GM12875 (cell line): ENCODE measurements around the gene KCNMA1.

Experiments used
- H3K4me3 ChIP-seq: one replicate; pipeline ENCODE4 v1.5.1; 2011; ENCODE audit warnings: low read depth, low read length, control low read depth
- TF ChIP-seq, protein P1 (sequence below): IDR thresholded peaks from 2 replicates; pipeline ENCODE4 v1.5.1; 2011; ENCODE audit warnings: low read depth, mild to moderate bottlenecking, control low read depth, inconsistent platforms, low read length, moderate library complexity, borderline replicate concordance; ENCODE audit not compliant: insufficient read depth

Gene KCNMA1

GRCh38 chr10:77297393-77297739, 340.2 kb downstream of the KCNMA1 start:
- TF ChIP-seq, protein P1, sequence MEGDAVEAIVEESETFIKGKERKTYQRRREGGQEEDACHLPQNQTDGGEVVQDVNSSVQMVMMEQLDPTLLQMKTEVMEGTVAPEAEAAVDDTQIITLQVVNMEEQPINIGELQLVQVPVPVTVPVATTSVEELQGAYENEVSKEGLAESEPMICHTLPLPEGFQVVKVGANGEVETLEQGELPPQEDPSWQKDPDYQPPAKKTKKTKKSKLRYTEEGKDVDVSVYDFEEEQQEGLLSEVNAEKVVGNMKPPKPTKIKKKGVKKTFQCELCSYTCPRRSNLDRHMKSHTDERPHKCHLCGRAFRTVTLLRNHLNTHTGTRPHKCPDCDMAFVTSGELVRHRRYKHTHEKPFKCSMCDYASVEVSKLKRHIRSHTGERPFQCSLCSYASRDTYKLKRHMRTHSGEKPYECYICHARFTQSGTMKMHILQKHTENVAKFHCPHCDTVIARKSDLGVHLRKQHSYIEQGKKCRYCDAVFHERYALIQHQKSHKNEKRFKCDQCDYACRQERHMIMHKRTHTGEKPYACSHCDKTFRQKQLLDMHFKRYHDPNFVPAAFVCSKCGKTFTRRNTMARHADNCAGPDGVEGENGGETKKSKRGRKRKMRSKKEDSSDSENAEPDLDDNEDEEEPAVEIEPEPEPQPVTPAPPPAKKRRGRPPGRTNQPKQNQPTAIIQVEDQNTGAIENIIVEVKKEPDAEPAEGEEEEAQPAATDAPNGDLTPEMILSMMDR, result no peak
- H3K4me3 ChIP-seq, result no peak overlapping the region

GRCh38 chr10:77296534-77297392, 340.8 kb downstream of the KCNMA1 start:
- TF ChIP-seq, protein P1, result no peak
- no peak overlapping the region for H3K4me3 ChIP-seq

DNA sequence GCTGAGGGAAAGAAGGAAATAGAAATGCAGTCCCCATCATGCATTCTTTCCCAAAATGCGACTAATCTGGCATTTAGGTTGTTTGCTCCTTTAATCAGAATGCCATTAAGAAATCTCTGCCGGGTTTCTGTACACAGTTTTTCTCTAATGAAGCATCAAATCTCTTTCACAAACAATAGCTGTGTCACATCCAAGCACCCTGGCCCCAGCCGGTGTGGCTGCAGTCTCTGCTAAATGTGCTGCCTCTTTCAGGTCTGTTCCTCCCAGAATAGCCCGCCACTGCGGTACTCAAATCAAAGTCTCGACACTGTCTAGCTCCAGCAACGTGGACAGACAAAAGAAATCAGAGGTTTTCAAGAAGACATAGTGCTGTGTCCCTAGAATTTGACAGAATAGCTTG, 343.8 kb downstream of the KCNMA1 start:
- TF ChIP-seq, protein P1, result no peak
- H3K4me3 ChIP-seq, result no peak overlapping the region

- H3K4me3 ChIP-seq, result no peak overlapping the region
- TF ChIP-seq, protein P1, result no peak
These were observed 344.3 kb downstream of the KCNMA1 start for GRCh38 chr10:77293347-77293746.

DNA sequence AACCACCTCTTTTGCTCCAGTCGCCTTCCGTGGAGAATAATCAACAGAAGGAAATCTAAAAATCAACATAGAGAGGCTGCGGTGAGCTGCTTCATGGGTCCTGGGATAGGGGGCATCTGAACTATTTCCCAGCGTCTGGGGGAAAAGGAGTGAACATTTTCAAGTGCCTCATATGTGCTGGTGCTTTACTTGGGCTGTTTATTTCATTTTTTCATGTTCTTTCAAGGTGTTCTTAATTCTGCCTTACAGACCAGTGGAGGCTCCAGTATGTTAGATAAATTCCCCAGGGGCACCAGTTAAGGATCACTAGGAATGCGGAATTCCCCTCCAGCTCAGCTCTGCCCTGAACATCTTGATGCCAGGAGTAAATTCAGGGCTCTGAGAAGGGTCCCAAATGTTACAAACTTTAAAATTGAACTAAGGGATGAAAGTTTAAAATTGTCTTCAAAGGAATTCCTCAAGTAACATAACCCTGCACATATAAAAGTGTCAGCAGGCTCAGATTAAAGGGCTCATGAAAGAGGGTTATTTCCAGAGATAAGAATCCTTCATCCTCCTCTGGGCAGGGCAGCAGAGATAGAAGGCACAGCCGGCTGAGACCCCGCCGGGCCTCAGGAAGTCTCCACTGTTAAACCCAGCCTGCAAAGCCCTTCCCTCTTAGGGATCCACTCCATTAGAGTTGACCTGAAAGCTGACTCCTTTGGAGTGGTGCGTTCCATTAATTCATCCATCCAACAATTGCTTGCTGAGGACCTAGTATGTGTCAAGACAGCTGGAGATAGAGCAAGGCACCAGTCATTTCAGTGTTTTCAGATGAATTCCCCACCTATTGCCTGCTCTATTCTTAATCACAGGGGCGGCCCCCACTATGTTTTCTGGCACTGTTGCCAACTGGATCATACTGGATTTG, 345.8 kb downstream of the KCNMA1 start:
- TF ChIP-seq, protein P1, result no peak
- H3K4me3 ChIP-seq, result no peak overlapping the region

- no peak overlapping the region for H3K4me3 ChIP-seq
- TF ChIP-seq, protein P1, result no peak
These were observed 347.0 kb downstream of the KCNMA1 start for GRCh38 chr10:77290528-77291155.
